ENCODE results near the gene IGFBP5.

- TF ChIP-seq, protein P1, sequence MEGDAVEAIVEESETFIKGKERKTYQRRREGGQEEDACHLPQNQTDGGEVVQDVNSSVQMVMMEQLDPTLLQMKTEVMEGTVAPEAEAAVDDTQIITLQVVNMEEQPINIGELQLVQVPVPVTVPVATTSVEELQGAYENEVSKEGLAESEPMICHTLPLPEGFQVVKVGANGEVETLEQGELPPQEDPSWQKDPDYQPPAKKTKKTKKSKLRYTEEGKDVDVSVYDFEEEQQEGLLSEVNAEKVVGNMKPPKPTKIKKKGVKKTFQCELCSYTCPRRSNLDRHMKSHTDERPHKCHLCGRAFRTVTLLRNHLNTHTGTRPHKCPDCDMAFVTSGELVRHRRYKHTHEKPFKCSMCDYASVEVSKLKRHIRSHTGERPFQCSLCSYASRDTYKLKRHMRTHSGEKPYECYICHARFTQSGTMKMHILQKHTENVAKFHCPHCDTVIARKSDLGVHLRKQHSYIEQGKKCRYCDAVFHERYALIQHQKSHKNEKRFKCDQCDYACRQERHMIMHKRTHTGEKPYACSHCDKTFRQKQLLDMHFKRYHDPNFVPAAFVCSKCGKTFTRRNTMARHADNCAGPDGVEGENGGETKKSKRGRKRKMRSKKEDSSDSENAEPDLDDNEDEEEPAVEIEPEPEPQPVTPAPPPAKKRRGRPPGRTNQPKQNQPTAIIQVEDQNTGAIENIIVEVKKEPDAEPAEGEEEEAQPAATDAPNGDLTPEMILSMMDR (IDR thresholded peaks at IDR 0.05; ENCODE audit: low read depth, low read length): no peak
- TF ChIP-seq EZH2phosphoT487 (IDR thresholded peaks at IDR 0.05; ENCODE audit: low read depth): no peak
Measured at GRCh38 chr2:216660496-216660895, 34.9 kb downstream of the IGFBP5 start.
